Muscle layer of duodenum (tissue), 2 donors: ENCODE measurements around the gene SLC25A21.

Experiments used
- H3K27ac ChIP-seq: one replicate; pipeline ENCODE4 v1.7.0; 2013; ENCODE audit warnings: mild to moderate bottlenecking, low read length
- H3K27me3 ChIP-seq: one replicate; pipeline ENCODE4 v1.7.0; 2013; ENCODE audit warnings: low read depth, mild to moderate bottlenecking, control low read depth, low read length
- H3K36me3 ChIP-seq, 2 donors: one replicate each; pipeline ENCODE4 v1.7.0; 2013; ENCODE audit warnings: low read length in 2 of 2, control low read depth in 1 of 2, mild to moderate bottlenecking in 1 of 2; ENCODE audit not compliant: insufficient read depth in 2 of 2, control insufficient read depth in 1 of 2
- H3K4me1 ChIP-seq, 2 donors: one replicate each; pipeline ENCODE4 v1.7.0; 2013; ENCODE audit warnings: low read length in 2 of 2, mild to moderate bottlenecking in 2 of 2, control low read depth in 1 of 2, moderate library complexity in 1 of 2; ENCODE audit not compliant: insufficient read depth in 2 of 2, control insufficient read depth in 1 of 2
- H3K4me3 ChIP-seq, 2 donors: one replicate each; pipeline ENCODE4 v1.7.0; 2013; ENCODE audit warnings: low read length in 2 of 2, low read depth in 1 of 2, mild to moderate bottlenecking in 1 of 2
- H3K9me3 ChIP-seq, 2 donors: one replicate each; pipeline ENCODE4 v1.7.0; 2013; ENCODE audit warnings: low read length in 2 of 2, control low read depth in 1 of 2, mild to moderate bottlenecking in 1 of 2; ENCODE audit not compliant: control insufficient read depth in 1 of 2
- donor health status: healthy.

SLC25A21 gene

GRCh38 chr14:36974985-36975384, 197.4 kb downstream of the SLC25A21 start:
- H3K36me3 ChIP-seq: no peaks in the 10 kb centered on the region
- no peak overlapping the region for H3K27ac ChIP-seq
- no peak overlapping the region for H3K4me3 ChIP-seq
- H3K9me3 ChIP-seq: no peaks in the 10 kb centered on the region
- H3K4me1 ChIP-seq: no peaks in the 10 kb centered on the region
- H3K27me3 ChIP-seq: no peaks in the 10 kb centered on the region

DNA sequence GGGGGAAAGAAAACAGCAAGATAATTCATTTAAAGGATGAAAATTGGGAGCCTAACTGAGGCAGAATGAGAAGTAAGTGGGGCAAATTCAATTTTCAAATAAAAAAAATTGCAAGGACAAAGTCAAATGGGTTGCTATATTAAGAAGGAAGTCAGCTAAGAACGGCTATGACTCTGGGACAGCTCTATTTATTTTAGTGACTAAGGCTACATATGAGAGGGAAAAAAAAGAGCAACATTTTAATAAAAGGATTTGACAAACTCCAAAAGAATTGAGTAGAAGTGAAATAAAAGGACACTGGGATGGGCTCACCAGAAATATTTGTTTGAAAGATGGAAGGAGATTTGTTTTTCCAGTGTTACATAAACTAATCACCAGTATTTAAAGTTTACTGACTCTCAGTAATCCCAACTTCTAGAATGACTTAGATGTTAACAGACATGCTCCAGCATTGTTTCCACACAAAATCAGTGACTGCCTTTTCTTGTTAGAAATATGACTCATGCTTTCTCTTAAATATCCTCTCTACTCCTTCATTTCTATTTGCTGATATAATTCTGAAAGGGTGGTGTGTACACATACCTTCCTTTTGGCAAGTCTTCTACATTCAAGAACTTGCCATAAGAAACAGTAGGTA, 198.5 kb downstream of the SLC25A21 start:
- Histone ChIP-seq H3K4me1 (no peaks in the 10 kb centered on the region), H3K27me3 (no peaks in the 10 kb centered on the region), H3K9me3 (no peaks in the 10 kb centered on the region), H3K36me3 (no peaks in the 10 kb centered on the region), H3K4me3 (no peak overlapping the region), H3K27ac (no peak overlapping the region)

GRCh38 chr14:36971263-36971855, 201.0 kb downstream of the SLC25A21 start:
- Histone ChIP-seq H3K27me3 (no peaks in the 10 kb centered on the region), H3K4me3 (no peak overlapping the region), H3K27ac (no peak overlapping the region), H3K36me3 (no peaks in the 10 kb centered on the region), H3K9me3 (no peaks in the 10 kb centered on the region), H3K4me1 (no peaks in the 10 kb centered on the region)

- Histone ChIP-seq H3K27me3 (no peaks in the 10 kb centered on the region), H3K4me3 (no peak overlapping the region), H3K4me1 (no peaks in the 10 kb centered on the region), H3K9me3 (no peaks in the 10 kb centered on the region), H3K27ac (no peak overlapping the region), H3K36me3 (no peaks in the 10 kb centered on the region)
Observed at GRCh38 chr14:36967892-36968555, 204.4 kb downstream of the SLC25A21 start.

GRCh38 chr14:36955967-36956366, 216.4 kb downstream of the SLC25A21 start:
- Histone ChIP-seq H3K27ac (no peak overlapping the region), H3K9me3 (no peaks in the 10 kb centered on the region), H3K4me3 (no peak overlapping the region), H3K27me3 (no peaks in the 10 kb centered on the region), H3K36me3 (no peaks in the 10 kb centered on the region), H3K4me1 (no peaks in the 10 kb centered on the region)

DNA sequence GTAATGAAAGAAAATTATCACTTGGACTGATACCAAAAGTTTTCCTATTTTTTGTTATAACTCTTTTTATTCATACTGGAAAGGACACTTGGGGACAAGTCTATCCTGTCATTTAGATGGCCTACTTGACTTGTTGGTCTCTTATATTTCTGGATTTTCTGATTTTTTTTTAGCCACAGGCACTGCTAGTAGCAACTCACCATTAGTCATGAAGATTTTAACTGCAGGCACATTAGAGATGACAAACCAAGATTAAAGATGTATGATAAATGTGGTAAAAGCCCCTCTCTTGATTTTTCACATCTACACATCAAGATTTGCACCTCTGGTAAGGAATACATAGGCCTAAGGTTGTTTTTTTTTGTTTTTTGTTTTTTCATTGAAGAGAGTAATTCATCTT, 217.0 kb downstream of the SLC25A21 start:
- H3K36me3 ChIP-seq: no peaks in the 10 kb centered on the region
- H3K9me3 ChIP-seq: no peaks in the 10 kb centered on the region
- H3K27ac ChIP-seq: no peak overlapping the region
- H3K27me3 ChIP-seq: no peaks in the 10 kb centered on the region
- no peak overlapping the region for H3K4me3 ChIP-seq
- H3K4me1 ChIP-seq: no peaks in the 10 kb centered on the region

GRCh38 chr14:36952689-36953088, 219.7 kb downstream of the SLC25A21 start:
- Histone ChIP-seq H3K36me3 (no peaks in the 10 kb centered on the region), H3K9me3 (no peaks in the 10 kb centered on the region), H3K27ac (no peak overlapping the region), H3K4me1 (no peaks in the 10 kb centered on the region), H3K27me3 (no peaks in the 10 kb centered on the region), H3K4me3 (no peak overlapping the region)

DNA sequence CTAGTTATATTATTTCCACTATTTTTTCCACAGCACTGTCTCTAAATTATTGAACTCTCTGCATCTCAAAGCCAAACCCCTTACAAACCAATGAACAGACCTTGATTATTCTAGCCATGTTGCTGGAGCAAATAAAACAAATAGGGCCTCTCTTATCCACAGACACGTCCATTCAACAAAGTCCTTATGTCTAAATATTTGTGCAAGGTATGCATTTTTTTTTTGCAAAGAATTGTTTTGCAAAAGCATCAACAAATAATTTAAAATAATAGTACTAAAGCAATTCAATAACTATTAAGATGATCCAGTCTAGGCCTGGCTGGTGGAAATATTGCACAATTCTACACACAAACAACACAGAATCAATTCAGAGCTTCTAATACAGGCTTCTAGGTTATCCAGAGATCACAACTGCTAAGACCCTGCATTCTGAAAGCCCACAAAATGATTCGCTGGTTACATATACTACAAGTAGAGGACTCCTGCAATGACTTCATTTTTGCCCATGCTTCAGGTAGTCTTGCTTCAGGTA, 221.0 kb downstream of the SLC25A21 start:
- Histone ChIP-seq H3K4me3 (no peak overlapping the region), H3K4me1 (no peaks in the 10 kb centered on the region), H3K9me3 (no peaks in the 10 kb centered on the region), H3K27me3 (no peaks in the 10 kb centered on the region), H3K27ac (no peak overlapping the region), H3K36me3 (no peaks in the 10 kb centered on the region)

- H3K27me3 ChIP-seq: no peaks in the 10 kb centered on the region
- H3K36me3 ChIP-seq: no peaks in the 10 kb centered on the region
- no peaks in the 10 kb centered on the region for H3K9me3 ChIP-seq
- no peak overlapping the region for H3K27ac ChIP-seq
- no peak overlapping the region for H3K4me3 ChIP-seq
- H3K4me1 ChIP-seq: no peaks in the 10 kb centered on the region
Observed at GRCh38 chr14:36950812-36951211, 221.6 kb downstream of the SLC25A21 start.

DNA sequence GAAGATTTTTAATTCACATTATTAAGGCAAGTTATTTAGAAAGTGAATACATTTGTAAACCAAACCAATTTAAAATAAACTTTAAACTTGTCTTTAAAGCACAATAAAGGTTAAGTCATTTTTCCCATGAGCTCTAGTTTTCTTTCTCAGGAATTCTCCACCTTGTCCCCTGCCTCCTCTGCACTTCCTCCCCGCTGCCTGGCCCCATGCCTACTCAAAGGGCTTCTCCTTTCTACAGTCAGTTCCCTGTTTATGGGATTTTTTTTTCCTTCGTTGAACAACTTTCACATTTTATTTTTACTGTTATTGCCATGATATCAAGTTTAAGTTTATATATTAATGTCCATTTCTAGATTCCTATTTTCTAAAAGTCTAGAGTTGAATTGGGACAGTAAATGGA, 223.0 kb downstream of the SLC25A21 start:
- Histone ChIP-seq H3K36me3 (no peaks in the 10 kb centered on the region), H3K27ac (no peak overlapping the region), H3K4me1 (no peaks in the 10 kb centered on the region), H3K4me3 (no peak overlapping the region), H3K27me3 (no peaks in the 10 kb centered on the region), H3K9me3 (no peaks in the 10 kb centered on the region)

DNA sequence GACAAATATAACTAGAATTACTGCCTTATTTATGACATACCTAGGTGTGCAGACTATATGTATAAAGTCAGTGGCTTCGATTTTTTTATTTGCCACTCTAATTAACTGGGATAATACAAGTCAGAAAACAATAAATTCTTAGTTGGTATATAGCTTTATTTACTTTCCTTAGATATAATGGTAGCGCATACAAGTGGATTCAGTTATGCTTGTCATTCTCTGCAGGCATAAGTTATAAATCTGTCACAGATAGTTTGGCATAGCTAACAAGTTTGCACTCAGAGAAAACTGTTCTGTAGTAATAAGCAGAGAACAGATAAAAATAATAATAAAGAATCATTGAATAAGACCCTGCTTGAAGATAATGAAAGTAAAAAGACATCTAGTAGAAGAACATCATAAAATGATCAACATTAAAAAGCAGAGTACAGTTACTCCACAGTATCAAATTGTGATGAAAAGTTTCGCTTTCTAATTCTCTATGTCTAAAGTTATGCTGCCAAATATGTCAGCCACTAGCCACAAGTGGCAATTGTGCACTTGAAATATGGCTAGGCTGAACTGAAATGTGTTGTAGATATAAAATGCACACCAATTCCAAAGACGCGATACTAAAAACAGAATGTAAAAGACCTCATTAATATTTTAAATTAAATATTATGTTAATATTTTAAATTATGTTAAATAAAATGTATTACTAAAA, 224.1 kb downstream of the SLC25A21 start:
- H3K27ac ChIP-seq: no peak overlapping the region
- H3K9me3 ChIP-seq: no peaks in the 10 kb centered on the region
- H3K4me3 ChIP-seq: no peak overlapping the region
- no peaks in the 10 kb centered on the region for H3K4me1 ChIP-seq
- no peaks in the 10 kb centered on the region for H3K27me3 ChIP-seq
- no peaks in the 10 kb centered on the region for H3K36me3 ChIP-seq
